ENCODE results near the gene C11orf97. TPM values are rescaled to one million over a fixed set of nuclear protein-coding genes. Genes with fewer than 3 reads are reported as not detected.

Gene C11orf97
- total RNA-seq, 1 experiment from 2014 or later = not detected

- intact Hi-C loops (cut with micrococcal nuclease; ENCODE audit: unreplicated experiment) = loop anchor here (10.0 kb wide), 1 partner anchor 1239 kb away; the partner anchor contains the start of gene FAM76B
- H3K9me3 ChIP-seq (ENCODE audit: control insufficient read depth, insufficient read depth, low read depth, low read length) = no peaks in the 10 kb centered on the region
- CTCF ChIA-PET = no interaction called here
- BruUV-seq (replicated peaks) = no TSS peak
- peak; percentile 2; the same call in 1 of the 2 replicates for ATAC-seq
- in situ Hi-C loops (cut with HindIII; ENCODE audit: low pct_unique_long_range_greater_than_20kb, low sequenced_read_pairs) = no loop called here
- H3K27me3 ChIP-seq (ENCODE audit: control insufficient read depth, insufficient read depth, low read length) = no peaks in the 10 kb centered on the region
- H3K36me3 ChIP-seq (ENCODE audit: control insufficient read depth, insufficient read depth, low read length) = no peaks in the 10 kb centered on the region
- POLR2A ChIA-PET = interaction anchor here (0.6 kb wide), 1 partner anchor 10 kb away, joined by 4 read pairs; no protein-coding TSS in a partner anchor
- peaks cover 28% of the 10 kb centered on the region for H3K4me1 ChIP-seq (ENCODE audit: control insufficient read depth, insufficient read depth, low read length)
- TF ChIP-seq TCF7L2 (IDR thresholded peaks at IDR 0.05; ENCODE audit: low read depth, low read length) (no peak), CTCF (IDR thresholded peaks at IDR 0.05) (no peak), REST (IDR thresholded peaks at IDR 0.05; ENCODE audit: insufficient read depth in 1 of 2, low read depth in 2 of 2, low read length in 1 of 2) (no peak), SIN3A (IDR thresholded peaks at IDR 0.05; ENCODE audit: borderline replicate concordance, insufficient read depth, low read depth, low read length) (peak; percentile 36; the same call in 1 of the 2 replicates), POLR2AphosphoS5 (IDR thresholded peaks at IDR 0.05; ENCODE audit: low read depth, low read length) (no peak)
- DNase-seq (ENCODE audit: low read depth, low spot score) = no peak
- peak overlapping the region; percentile 83 for H3K27ac ChIP-seq (ENCODE audit: low read length)
- H3K4me3 ChIP-seq (ENCODE audit: low read depth in 2 of 2, low read length in 2 of 2) = peak overlapping the region; percentile 66 to 83
Observed at GRCh38 chr11:94545264-94546161, 33.3 kb downstream of the C11orf97 start.

- BruUV-seq (replicated peaks) = TSS peak; percentile 66
- CTCF ChIA-PET = no interaction called here
Observed at GRCh38 chr11:94546162-94546470, 33.9 kb downstream of the C11orf97 start.

More at GRCh38 chr11:94546162-94546470, 33.9 kb downstream of the C11orf97 start:
- DNase-seq (ENCODE audit: low read depth, low spot score) (no peak), ATAC-seq (no peak)
- in situ Hi-C loops (cut with HindIII; ENCODE audit: low pct_unique_long_range_greater_than_20kb, low sequenced_read_pairs) (no loop called here), intact Hi-C loops (cut with micrococcal nuclease; ENCODE audit: unreplicated experiment) (loop anchor here (10.0 kb wide), 1 partner anchor 1239 kb away; the partner anchor contains the start of gene FAM76B)
- H3K9me3 ChIP-seq (ENCODE audit: control insufficient read depth, insufficient read depth, low read depth, low read length) = no peaks in the 10 kb centered on the region
- peak overlapping the region; percentile 66 to 83 for H3K4me3 ChIP-seq (ENCODE audit: low read depth in 2 of 2, low read length in 2 of 2)
- H3K4me1 ChIP-seq (ENCODE audit: control insufficient read depth, insufficient read depth, low read length) = peaks cover 28% of the 10 kb centered on the region
- no peaks in the 10 kb centered on the region for H3K36me3 ChIP-seq (ENCODE audit: control insufficient read depth, insufficient read depth, low read length)
- POLR2A ChIA-PET = interaction anchor here (0.6 kb wide), 1 partner anchor 814 kb away, joined by 3 read pairs; no protein-coding TSS in a partner anchor
- TF ChIP-seq TCF7L2 (IDR thresholded peaks at IDR 0.05; ENCODE audit: low read depth, low read length) = no peak
- TF ChIP-seq POLR2AphosphoS5 (IDR thresholded peaks at IDR 0.05; ENCODE audit: low read depth, low read length) = no peak
- no peak for TF ChIP-seq REST (IDR thresholded peaks at IDR 0.05; ENCODE audit: insufficient read depth in 1 of 2, low read depth in 2 of 2, low read length in 1 of 2)
- TF ChIP-seq SIN3A (IDR thresholded peaks at IDR 0.05; ENCODE audit: borderline replicate concordance, insufficient read depth, low read depth, low read length) = no peak
- TF ChIP-seq CTCF (IDR thresholded peaks at IDR 0.05) = no peak
- peak overlapping the region; percentile 83 for H3K27ac ChIP-seq (ENCODE audit: low read length)
- no peaks in the 10 kb centered on the region for H3K27me3 ChIP-seq (ENCODE audit: control insufficient read depth, insufficient read depth, low read length)
